Thyroid gland (tissue), 4 donors: Measurements from ENCODE around the gene RLF. TPM values are rescaled to one million over a fixed set of nuclear protein-coding genes. Genes with fewer than 3 reads are reported as not detected.
A peak's percentile ranks its signal among the peaks of the same experiment; 100 is the strongest.

Experiments
- DNase-seq, 2 donors: peaks; one replicate each; pipeline ENCODE4 v3.0.0-alpha.2; 2019
- H3K27ac ChIP-seq, 3 donors: fragments of 200-600 bp; sonication (generic); 1 replicate in 2 of 3; 2 replicates in 1 of 3; pipeline ENCODE4 v1.5.1; 2016 to 2019; ENCODE audit warnings: mild to moderate bottlenecking in 1 of 3, moderate library complexity in 1 of 3
- H3K27me3 ChIP-seq: fragments of 200-600 bp; sonication (generic); one replicate; pipeline ENCODE4 v1.5.1; 2019
- H3K36me3 ChIP-seq, 2 donors: fragments of 200-600 bp; sonication (generic); one replicate each; pipeline ENCODE4 v1.5.1; 2016 to 2019
- H3K4me1 ChIP-seq, 2 donors: fragments of 200-600 bp; sonication (generic); one replicate each; pipeline ENCODE4 v1.5.1; 2017 to 2019
- H3K4me3 ChIP-seq, 3 donors: fragments of 200-600 bp; sonication (generic); replicated peaks in 1 of 3; 1 replicate in 2 of 3; 2 replicates in 1 of 3; pipeline ENCODE4 v1.5.1; 2016; ENCODE audit warnings: mild to moderate bottlenecking in 1 of 3
- H3K9me3 ChIP-seq: fragments of 200-600 bp; sonication (generic); one replicate; pipeline ENCODE4 v1.5.1; 2017
- CTCF ChIP-seq, 6 experiments: fragments of 200-600 bp in 3 of 6; fragments of 450-650 bp in 3 of 6; sonication (generic) in 3 of 6; IDR thresholded peaks; one replicate each; pipeline ENCODE4 v1.5.1; 2016 to 2019; ENCODE audit warnings: antibody characterized with exemption in 6 of 6, mild to moderate bottlenecking in 2 of 6, inconsistent platforms in 1 of 6, moderate library complexity in 1 of 6
- POLR2A ChIP-seq, 2 donors: fragments of 450-650 bp; IDR thresholded peaks; one replicate each; pipeline ENCODE4 v1.6.1; 2017; ENCODE audit warnings: antibody characterized with exemption in 2 of 2, mild to moderate bottlenecking in 2 of 2, moderate library complexity in 1 of 2
- WGBS, 2 donors: methylation state at CpG; one replicate each; pipeline ENCODE4 v1.1.5; 2017; 5-methylcytosine and 5-hydroxymethylcytosine counted together
- intact Hi-C: fragments of 100-400 bp; cut with DNase I; formaldehyde crosslinking; loops from one replicate; pipeline ENCODE4 v1.15.1; 2023
- total RNA-seq, 4 donors: library from RNA; depleted of rRNA; stranded (reverse); fragments of >200 nt; gene quantifications; one replicate each; pipeline ENCODE4 v1.2.3, GENCODE V29; 2016

Gene RLF
- 10 to 100 TPM; 17.3 to 31.0 (median 21.2) TPM for total RNA-seq

- H3K4me1 ChIP-seq, result peaks cover 19 to 20% of the 10 kb centered on the region in 2 donors
- intact Hi-C loops, result no loop called here
- DNase-seq, result peak; percentile 94
- H3K4me3 ChIP-seq, result peak within 1 kb of the TSS; percentile 83 to 98 (median 95)
- no peaks in the 10 kb centered on the region for H3K9me3 ChIP-seq
- 1 to 2% methylated on average over 15 to 21 of the region's 62 CpGs for WGBS, 2 donors
- no peaks in the 10 kb centered on the region for H3K27me3 ChIP-seq
- peak in 1 of 6 experiments; percentile 31 for TF ChIP-seq CTCF (IDR thresholded peaks at IDR 0.05)
- TF ChIP-seq POLR2A (IDR thresholded peaks at IDR 0.05), result peak in 1 of 2 donors; percentile 94
- H3K36me3 ChIP-seq, result no peaks in the 10 kb centered on the region
- peak within 1 kb of the TSS; percentile 92 to 96 (median 95) for H3K27ac ChIP-seq
These were observed at the start of gene RLF for GRCh38 chr1:40161125-40161887. Gene RLF, plus strand, starts transcription at chr1:40161387. Its CDS starts 13 bp downstream, at chr1:40161400.

- WGBS, 2 donors, result 85 to 94% methylated on average over 3 of the region's 3 CpGs
- no peaks in the 10 kb centered on the region for H3K27me3 ChIP-seq
- no peak overlapping the region for H3K27ac ChIP-seq
- DNase-seq, result no peak
- H3K9me3 ChIP-seq, result no peaks in the 10 kb centered on the region
- H3K4me3 ChIP-seq, result no peak overlapping the region
- H3K36me3 ChIP-seq, result no peaks in the 10 kb centered on the region
- H3K4me1 ChIP-seq, result no peaks in the 10 kb centered on the region
- intact Hi-C loops, result no loop called here
- TF ChIP-seq POLR2A (IDR thresholded peaks at IDR 0.05) (no peak), CTCF (IDR thresholded peaks at IDR 0.05) (no peak)
These were observed 46.8 kb upstream of the RLF start for GRCh38 chr1:40114400-40114799.

GRCh38 chr1:40120128-40120527 lies 41.1 kb upstream of the RLF start:
- intact Hi-C loops, result no loop called here
- no peak overlapping the region for H3K4me3 ChIP-seq
- no peaks in the 10 kb centered on the region for H3K4me1 ChIP-seq
- no peaks in the 10 kb centered on the region for H3K9me3 ChIP-seq
- 86 to 87% methylated on average over 7 of the region's 7 CpGs for WGBS, 2 donors
- TF ChIP-seq CTCF (IDR thresholded peaks at IDR 0.05) (no peak), POLR2A (IDR thresholded peaks at IDR 0.05) (no peak)
- no peak for DNase-seq
- H3K36me3 ChIP-seq, result no peaks in the 10 kb centered on the region
- H3K27ac ChIP-seq, result no peak overlapping the region
- H3K27me3 ChIP-seq, result no peaks in the 10 kb centered on the region

- intact Hi-C loops, result no loop called here
- Histone ChIP-seq H3K36me3 (no peaks in the 10 kb centered on the region), H3K27ac (no peak overlapping the region), H3K27me3 (no peaks in the 10 kb centered on the region), H3K4me1 (no peaks in the 10 kb centered on the region), H3K9me3 (no peaks in the 10 kb centered on the region), H3K4me3 (no peak overlapping the region)
- DNase-seq, result no peak
- TF ChIP-seq POLR2A (IDR thresholded peaks at IDR 0.05) (no peak), CTCF (IDR thresholded peaks at IDR 0.05) (no peak)
These were observed 38.3 kb upstream of the RLF start for GRCh38 chr1:40122855-40123254.

- DNase-seq, result no peak
- TF ChIP-seq CTCF (IDR thresholded peaks at IDR 0.05) (no peak), POLR2A (IDR thresholded peaks at IDR 0.05) (no peak)
- intact Hi-C loops, result no loop called here
- H3K27ac ChIP-seq, result no peak overlapping the region
- no peaks in the 10 kb centered on the region for H3K9me3 ChIP-seq
- no peaks in the 10 kb centered on the region for H3K36me3 ChIP-seq
- no peak overlapping the region for H3K4me3 ChIP-seq
- H3K4me1 ChIP-seq, result peaks cover 0 to 6% of the 10 kb centered on the region in 2 donors
- H3K27me3 ChIP-seq, result no peaks in the 10 kb centered on the region
- WGBS, 2 donors, result 59% methylated on average over 2 of the region's 2 CpGs
These were observed 30.3 kb upstream of the RLF start for GRCh38 chr1:40130892-40131291.
